Neuron (in vitro differentiated cells): ENCODE measurements around the gene GARRE1.

Source experiments
- H2AFZ ChIP-seq: one replicate; pipeline ENCODE4 v1.6.1; 2013; ENCODE audit warnings: low read depth, mild to moderate bottlenecking, inconsistent platforms, low read length, moderate library complexity
- H3K27me3 ChIP-seq: one replicate; pipeline ENCODE4 v1.6.1; 2013; ENCODE audit warnings: low read length; ENCODE audit not compliant: insufficient read depth
- H3K36me3 ChIP-seq: one replicate; pipeline ENCODE4 v1.6.1; 2013; ENCODE audit warnings: low read length; ENCODE audit not compliant: insufficient read depth
- H3K4me1 ChIP-seq: one replicate; pipeline ENCODE4 v1.6.1; 2013; ENCODE audit warnings: low read length; ENCODE audit not compliant: insufficient read depth
- H3K4me3 ChIP-seq: 2 replicates; pipeline ENCODE4 v1.5.1; 2013; ENCODE audit warnings: mild to moderate bottlenecking, low read length, moderate library complexity
- H3K9me3 ChIP-seq: one replicate; pipeline ENCODE4 v1.6.1; 2013; ENCODE audit warnings: low read length

Gene GARRE1

GRCh38 chr19:34220472-34221063 lies 33.8 kb upstream of the GARRE1 start:
- Histone ChIP-seq H3K9me3 (no peaks in the 10 kb centered on the region), H3K4me3 (no peak overlapping the region), H3K36me3 (peaks cover 78% of the 10 kb centered on the region), H3K4me1 (no peaks in the 10 kb centered on the region), H2AFZ (no peak overlapping the region), H3K27me3 (no peaks in the 10 kb centered on the region)

- Histone ChIP-seq H2AFZ (no peak overlapping the region), H3K4me3 (no peak overlapping the region), H3K4me1 (no peaks in the 10 kb centered on the region), H3K27me3 (no peaks in the 10 kb centered on the region), H3K36me3 (peaks cover 89% of the 10 kb centered on the region), H3K9me3 (no peaks in the 10 kb centered on the region)
Measured at GRCh38 chr19:34222386-34222785, 32.0 kb upstream of the GARRE1 start.

- H3K27me3 ChIP-seq, result no peaks in the 10 kb centered on the region
- H3K4me3 ChIP-seq, result no peak overlapping the region
- H3K9me3 ChIP-seq, result no peaks in the 10 kb centered on the region
- H3K4me1 ChIP-seq, result no peaks in the 10 kb centered on the region
- H2AFZ ChIP-seq, result no peak overlapping the region
- peaks cover 98% of the 10 kb centered on the region for H3K36me3 ChIP-seq
Measured at GRCh38 chr19:34224996-34225658, 29.2 kb upstream of the GARRE1 start.

- Histone ChIP-seq H3K9me3 (no peaks in the 10 kb centered on the region), H3K27me3 (no peaks in the 10 kb centered on the region), H3K4me1 (no peaks in the 10 kb centered on the region), H2AFZ (no peak overlapping the region), H3K36me3 (peaks cover 97% of the 10 kb centered on the region), H3K4me3 (no peak overlapping the region)
Measured at GRCh38 chr19:34225659-34226015, 28.7 kb upstream of the GARRE1 start.

- H2AFZ ChIP-seq, result no peak overlapping the region
- H3K4me3 ChIP-seq, result no peak overlapping the region
- no peaks in the 10 kb centered on the region for H3K9me3 ChIP-seq
- no peaks in the 10 kb centered on the region for H3K4me1 ChIP-seq
- H3K27me3 ChIP-seq, result no peaks in the 10 kb centered on the region
- peaks cover 93% of the 10 kb centered on the region for H3K36me3 ChIP-seq
Measured at GRCh38 chr19:34226036-34226435, 28.3 kb upstream of the GARRE1 start.

GRCh38 chr19:34228347-34228746 lies 26.0 kb upstream of the GARRE1 start:
- Histone ChIP-seq H3K4me1 (no peaks in the 10 kb centered on the region), H3K27me3 (no peaks in the 10 kb centered on the region), H3K36me3 (peaks cover 71% of the 10 kb centered on the region), H2AFZ (no peak overlapping the region), H3K4me3 (no peak overlapping the region), H3K9me3 (no peaks in the 10 kb centered on the region)

GRCh38 chr19:34228762-34229161 lies 25.6 kb upstream of the GARRE1 start:
- Histone ChIP-seq H3K4me3 (no peak overlapping the region), H2AFZ (no peak overlapping the region), H3K4me1 (no peaks in the 10 kb centered on the region), H3K36me3 (peaks cover 66% of the 10 kb centered on the region), H3K27me3 (no peaks in the 10 kb centered on the region), H3K9me3 (no peaks in the 10 kb centered on the region)

GRCh38 chr19:34229721-34230120 lies 24.6 kb upstream of the GARRE1 start:
- Histone ChIP-seq H3K36me3 (peaks cover 58% of the 10 kb centered on the region), H3K4me3 (no peak overlapping the region), H2AFZ (no peak overlapping the region), H3K27me3 (no peaks in the 10 kb centered on the region), H3K9me3 (no peaks in the 10 kb centered on the region), H3K4me1 (no peaks in the 10 kb centered on the region)

GRCh38 chr19:34230820-34231219 lies 23.5 kb upstream of the GARRE1 start:
- Histone ChIP-seq H3K4me1 (no peaks in the 10 kb centered on the region), H3K36me3 (peaks cover 47% of the 10 kb centered on the region), H3K27me3 (no peaks in the 10 kb centered on the region), H3K4me3 (no peak overlapping the region), H2AFZ (no peak overlapping the region), H3K9me3 (no peaks in the 10 kb centered on the region)

GRCh38 chr19:34231439-34231838 lies 22.9 kb upstream of the GARRE1 start:
- Histone ChIP-seq H3K4me3 (no peak overlapping the region), H2AFZ (no peak overlapping the region), H3K4me1 (no peaks in the 10 kb centered on the region), H3K9me3 (no peaks in the 10 kb centered on the region), H3K36me3 (peaks cover 41% of the 10 kb centered on the region), H3K27me3 (no peaks in the 10 kb centered on the region)

GRCh38 chr19:34232566-34233481 lies 21.5 kb upstream of the GARRE1 start:
- no peaks in the 10 kb centered on the region for H3K4me1 ChIP-seq
- peaks cover 27% of the 10 kb centered on the region for H3K36me3 ChIP-seq
- no peaks in the 10 kb centered on the region for H3K27me3 ChIP-seq
- H3K4me3 ChIP-seq, result no peak overlapping the region
- H2AFZ ChIP-seq, result no peak overlapping the region
- H3K9me3 ChIP-seq, result no peaks in the 10 kb centered on the region

GRCh38 chr19:34235425-34235940 lies 18.9 kb upstream of the GARRE1 start:
- H2AFZ ChIP-seq, result no peak overlapping the region

More at GRCh38 chr19:34235425-34235940, 18.9 kb upstream of the GARRE1 start:
- Histone ChIP-seq H3K4me3 (no peak overlapping the region), H3K36me3 (peaks cover under 1% of the 10 kb centered on the region), H3K27me3 (no peaks in the 10 kb centered on the region), H3K9me3 (no peaks in the 10 kb centered on the region), H3K4me1 (no peaks in the 10 kb centered on the region)
